HCT116 (cell line): ENCODE measurements around the gene DMPK. TPM values are rescaled to one million over a fixed set of nuclear protein-coding genes. Genes with fewer than 3 reads are reported as not detected.

ENCODE experiments used
- ATAC-seq: fragments of 200-7000 bp; cut with Tn5 transposase; 2 replicates; pipeline ENCODE4 v1.9.1; 2020; ENCODE audit warnings: mild to moderate bottlenecking, moderate library complexity
- BruUV-seq: library from RNA; stranded (reverse); fragments of 400-500 nt; replicated peaks from 2 replicates; lab custom pipeline; 2021; lab: Mats Ljungman, UMichigan
- CTCF ChIA-PET: fragments of 300-600 bp; sonication (Branson Sonifier 250); formaldehyde crosslinking; loops from one replicate; lab custom pipeline; 2021; ENCODE audit warnings: antibody characterized with exemption; lab: Charles Lee
- POLR2A ChIA-PET: fragments of 300-600, 350-600 bp; sonication (Branson Sonifier 250); formaldehyde crosslinking; loops from one replicate; lab custom pipeline; 2021; ENCODE audit warnings: antibody characterized with exemption; lab: Charles Lee
- RAD21 ChIA-PET, 2 experiments: fragments of 300-600 bp; sonication (Branson Sonifier 250); formaldehyde crosslinking; loops; one replicate each; lab custom pipeline; 2023; ENCODE audit warnings: low total read pairs in 2 of 2; ENCODE audit not compliant: uncharacterized antibody in 2 of 2, unreplicated experiment in 2 of 2, low non-redundant PET in 1 of 2; lab: Charles Lee
- DNase-seq: peaks from one replicate; pipeline ENCODE4 v3.0.0-alpha.2; 2010; ENCODE audit warnings: low read depth, low spot score
- H2AFZ ChIP-seq: fragments of 200-600 bp; shearing (Covaris generic), sonication (generic); 2 replicates; pipeline ENCODE4 v1.6.1; 2017; ENCODE audit warnings: low read depth, mixed run types, mixed read lengths, antibody characterized with exemption, low read length; ENCODE audit not compliant: poor library complexity, severe bottlenecking
- H3K27ac ChIP-seq: 2 replicates; pipeline ENCODE4 v1.5.1; 2012; ENCODE audit warnings: low read depth, low read length
- H3K27me3 ChIP-seq: fragments of 200-600 bp; sonication (generic); 2 replicates; pipeline ENCODE4 v1.6.1; 2016; ENCODE audit warnings: mixed run types, low read length, mixed read lengths; ENCODE audit not compliant: insufficient read depth
- H3K36me3 ChIP-seq, 2 experiments: fragments of 200-500 bp in 1 of 2; fragments of 200-600 bp in 1 of 2; sonication (Bioruptor generic) in 1 of 2; sonication (generic) in 1 of 2; 2 replicates each; pipeline versions ENCODE4 v1.5.1 to v1.6.1; 2014 to 2016; ENCODE audit warnings: low read length in 2 of 2, inconsistent platforms in 1 of 2, mixed read lengths in 1 of 2, mixed run types in 1 of 2; ENCODE audit not compliant: insufficient read depth in 2 of 2, control insufficient read depth in 1 of 2
- H3K4me1 ChIP-seq, 2 experiments: fragments of 200-600 bp in 1 of 2; sonication (generic) in 1 of 2; 2 replicates each; pipeline versions ENCODE4 v1.5.1 to v1.6.1; 2012 to 2017; ENCODE audit warnings: low read length in 2 of 2, inconsistent platforms in 1 of 2, mild to moderate bottlenecking in 1 of 2, mixed read lengths in 1 of 2, mixed run types in 1 of 2, moderate library complexity in 1 of 2; ENCODE audit not compliant: insufficient read depth in 2 of 2, control insufficient read depth in 1 of 2
- H3K4me2 ChIP-seq: fragments of 200-600 bp; sonication (generic); 2 replicates; pipeline ENCODE4 v1.6.1; 2017; ENCODE audit warnings: mixed run types, low read length, mixed read lengths
- H3K4me3 ChIP-seq, 2 experiments: fragments of 200-600 bp in 1 of 2; sonication (generic) in 1 of 2; replicated peaks in 1 of 2; 2 replicates each; pipeline ENCODE4 v1.5.1; 2011 to 2016; ENCODE audit warnings: low read length in 2 of 2, control low read depth in 1 of 2, low read depth in 1 of 2, mild to moderate bottlenecking in 1 of 2, mixed read lengths in 1 of 2, mixed run types in 1 of 2
- H3K79me2 ChIP-seq: fragments of 200-600 bp; sonication (generic); 2 replicates; pipeline ENCODE4 v1.6.1; 2017; ENCODE audit warnings: mild to moderate bottlenecking, mixed run types, low read length, moderate library complexity, mixed read lengths; ENCODE audit not compliant: insufficient read depth
- H3K9ac ChIP-seq: fragments of 200-600 bp; sonication (generic); 2 replicates; pipeline ENCODE4 v1.6.1; 2016; ENCODE audit warnings: low read length, mixed read lengths
- H3K9me2 ChIP-seq: fragments of 200-600 bp; sonication (generic), shearing (Covaris generic); 2 replicates; pipeline ENCODE4 v1.6.1; 2017; ENCODE audit warnings: mixed run types, mild to moderate bottlenecking, moderate library complexity; ENCODE audit not compliant: insufficient read depth
- H3K9me3 ChIP-seq, 2 experiments: fragments of 200-500 bp in 1 of 2; fragments of 200-600 bp in 1 of 2; sonication (Bioruptor generic) in 1 of 2; sonication (generic) in 1 of 2; 2 replicates each; pipeline ENCODE4 v1.6.1; 2014 to 2017; ENCODE audit warnings: low read length in 2 of 2, mixed read lengths in 2 of 2, inconsistent platforms in 1 of 2, low read depth in 1 of 2, mild to moderate bottlenecking in 1 of 2, mixed run types in 1 of 2, moderate library complexity in 1 of 2; ENCODE audit not compliant: control insufficient read depth in 1 of 2, insufficient read depth in 1 of 2
- H4K20me1 ChIP-seq: fragments of 200-600 bp; sonication (generic), shearing (Covaris generic); 2 replicates; pipeline ENCODE4 v1.6.1; 2017; ENCODE audit warnings: mixed run types, mild to moderate bottlenecking, moderate library complexity; ENCODE audit not compliant: insufficient read depth
- ATF3 ChIP-seq: IDR thresholded peaks from 2 replicates; pipeline ENCODE4 v1.6.1; 2012
- CTCF ChIP-seq, 3 experiments: fragments of 200-600 bp in 1 of 3; sonication (generic) in 1 of 3; IDR thresholded peaks in 2 of 3; conservative IDR thresholded peaks in 1 of 3; 2 replicates each; pipeline ENCODE4 v1.5.1; 2012 to 2017; ENCODE audit warnings: low read depth in 2 of 3, low read length in 2 of 3, antibody characterized with exemption in 1 of 3, borderline replicate concordance in 1 of 3, control low read depth in 1 of 3, mild to moderate bottlenecking in 1 of 3, mixed read lengths in 1 of 3, mixed run types in 1 of 3, moderate library complexity in 1 of 3; ENCODE audit not compliant: insufficient read depth in 1 of 3
- MAX ChIP-seq: IDR thresholded peaks from 2 replicates; pipeline ENCODE4 v1.6.1; 2012
- POLR2A ChIP-seq: IDR thresholded peaks from 2 replicates; pipeline ENCODE4 v1.7.0; 2011; ENCODE audit warnings: borderline replicate concordance; ENCODE audit not compliant: insufficient read depth, insufficient read length; ENCODE audit errors: extremely low read depth
- POLR2AphosphoS5 ChIP-seq: IDR thresholded peaks from 2 replicates; pipeline ENCODE4 v1.6.1; 2011; ENCODE audit warnings: mild to moderate bottlenecking, low read depth, low read length, moderate library complexity
- RAD21 ChIP-seq: IDR thresholded peaks from 2 replicates; pipeline ENCODE4 v1.6.1; 2012; ENCODE audit warnings: low read depth, mild to moderate bottlenecking
- TCF7L2 ChIP-seq: IDR thresholded peaks from 2 replicates; pipeline ENCODE4 v1.7.0; 2011; ENCODE audit warnings: borderline replicate concordance, inconsistent platforms; ENCODE audit not compliant: insufficient read depth, insufficient read length; ENCODE audit errors: extremely low read depth
- YY1 ChIP-seq: IDR thresholded peaks from 2 replicates; pipeline ENCODE4 v1.6.1; 2011; ENCODE audit warnings: low read length, low read depth, moderate library complexity, mild to moderate bottlenecking; ENCODE audit not compliant: insufficient replicate concordance; ENCODE audit errors: extremely low read depth
- ZBTB33 ChIP-seq: IDR thresholded peaks from 2 replicates; pipeline ENCODE4 v1.6.1; 2011; ENCODE audit warnings: mild to moderate bottlenecking, low read length, moderate library complexity; ENCODE audit not compliant: insufficient replicate concordance; ENCODE audit errors: extremely low read depth
- intact Hi-C: fragments of 100-400 bp; cut with micrococcal nuclease; formaldehyde crosslinking; loops from 2 replicates; pipeline ENCODE4 v1.10.0; 2022
- total RNA-seq: library from RNA; stranded (reverse); gene quantifications from one replicate; pipeline ENCODE4 v1.2.1, GENCODE V29; 2021; ENCODE audit not compliant: unreplicated experiment

The DMPK gene
- total RNA-seq, 1 experiment from 2014 or later: 52.5 TPM

GRCh38 chr19:45779231-45780145 is 2.8 kb downstream of the DMPK start:
- Histone ChIP-seq H3K79me2 (no peaks in the 10 kb centered on the region), H2AFZ (no peak overlapping the region), H3K27me3 (no peaks in the 10 kb centered on the region), H3K36me3 (peaks cover 0 to 10% of the 10 kb centered on the region in 2 experiments; a peak in 3 of 4 replicates), H3K9me3 (no peaks in the 10 kb centered on the region), H3K4me3 (peak overlapping the region; percentile 53 to 59), H3K9me2 (no peaks in the 10 kb centered on the region), H3K9ac (peak overlapping the region; percentile 52), H4K20me1 (no peaks in the 10 kb centered on the region), H3K4me2 (peak overlapping the region; percentile 84), H3K4me1 (peaks cover 45 to 60% of the 10 kb centered on the region in 2 experiments), H3K27ac (peak overlapping the region; percentile 91)
- DNase-seq: peak; percentile 87
- intact Hi-C loops: loop anchor here (1.0 to 10.0 kb wide), 2 partner anchors 9 to 685 kb away; partner anchors contain the start of gene PPP1R37
- no TSS peak for BruUV-seq
- ChIA-PET POLR2A (interaction anchor here (0.6 to 5.1 kb wide), 3 partner anchors 10 to 80 kb away, joined by 3 to 50 read pairs (median 3); partner anchors contain the start of gene SIX5), RAD21 (interaction anchor here (0.7 to 1.1 kb wide), 2 partner anchors 10 kb away, joined by 4 to 7 read pairs; partner anchors contain the start of gene SIX5 (in 2 of the 2)), CTCF (interaction anchor here (0.7 to 2.2 kb wide), 11 partner anchors 10 to 297 kb away, joined by 3 to 71 read pairs (median 4); partner anchors contain the start of genes DMWD, QPCTL and SIX5)
- ATAC-seq: peak; percentile 85
- no peak for TF ChIP-seq ATF3
- peak in 2 of 3 experiments; percentile 83 to 90; a peak in 5 of 6 replicates for TF ChIP-seq CTCF (IDR thresholded peaks at IDR 0.05 in 2 of 3, conservative IDR thresholded peaks at IDR 0.05 in 1 of 3; ENCODE audit: borderline replicate concordance in 1 of 3, insufficient read depth in 1 of 3, low read depth in 2 of 3, low read length in 2 of 3)
- TF ChIP-seq TCF7L2: peak; percentile 61
- no peak for TF ChIP-seq YY1
- TF ChIP-seq POLR2A: peak; percentile 30
- TF ChIP-seq MAX: no peak
- no peak for TF ChIP-seq ZBTB33
- TF ChIP-seq RAD21: peak; percentile 57; the same call in 1 of the 2 replicates
- TF ChIP-seq POLR2AphosphoS5: peak; percentile 46; the same call in 1 of the 2 replicates
